ENCODE results near the gene PROK1. TPM values are rescaled to one million over a fixed set of nuclear protein-coding genes. Genes with fewer than 3 reads are reported as not detected.

PROK1 gene
- polyA plus RNA-seq, 1 of the 3 experiments (the other 2 are of a cell fraction): not detected

DNA sequence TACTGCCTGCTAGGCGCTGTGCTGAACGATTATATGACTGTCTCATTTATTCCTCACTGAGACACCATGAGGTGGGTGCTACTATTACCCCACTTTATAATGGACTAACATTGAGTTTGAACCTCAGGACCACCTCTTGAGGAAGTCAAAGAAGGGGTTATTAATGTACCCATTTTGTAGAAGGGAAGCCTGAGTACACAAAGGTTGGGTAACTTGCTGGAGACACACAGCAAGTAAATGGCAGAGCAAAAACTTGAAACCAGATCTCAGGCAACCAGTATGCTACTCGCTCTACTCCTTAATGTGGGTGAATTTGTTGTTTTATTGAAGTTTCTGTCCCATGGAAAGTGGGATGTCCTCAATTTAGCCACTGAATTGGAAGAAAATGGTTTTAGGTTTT lies 37.9 kb downstream of the PROK1 start:
- H3K4me2 ChIP-seq: no peak overlapping the region
- no peak overlapping the region for H3K27ac ChIP-seq (ENCODE audit: low read depth in 2 of 2, low read length in 1 of 2)
- no peak for DNase-seq
- H3K4me3 ChIP-seq (ENCODE audit: low read depth in 2 of 2, low read length in 1 of 2): no peak overlapping the region
- no peaks in the 10 kb centered on the region for H3K9me2 ChIP-seq
- no peaks in the 10 kb centered on the region for H3K9me3 ChIP-seq
- H3K4me1 ChIP-seq (ENCODE audit: control insufficient read depth in 1 of 2, insufficient read depth in 2 of 2, low read depth in 1 of 2, low read length in 1 of 2): no peaks in the 10 kb centered on the region; a peak in 1 of 4 replicates
- POLR2A ChIA-PET: no interaction called here
- CTCF ChIA-PET: no interaction called here
- H3K9ac ChIP-seq: no peak overlapping the region
- H3F3A ChIP-seq (replicated peaks; ENCODE audit: insufficient read depth): no peaks in the 10 kb centered on the region
- H3K79me2 ChIP-seq (ENCODE audit: insufficient read depth): no peaks in the 10 kb centered on the region
- H3K27me3 ChIP-seq (ENCODE audit: insufficient read depth): no peaks in the 10 kb centered on the region
- WGBS (ENCODE audit: low lambda C conversion rate): 61% methylated on average over 3 of the region's 3 CpGs
- no peaks in the 10 kb centered on the region for H4K20me1 ChIP-seq (ENCODE audit: insufficient read depth)
- H2AFZ ChIP-seq (ENCODE audit: low read depth): no peak overlapping the region
- no peaks in the 10 kb centered on the region for H3K36me3 ChIP-seq (replicated peaks in 1 of 2; ENCODE audit: control insufficient read depth in 1 of 2, insufficient read depth in 2 of 2, low read length in 1 of 2)
- no peak for TF ChIP-seq NRF1 (IDR thresholded peaks at IDR 0.05; ENCODE audit: low read depth, low read length)
- no peak for TF ChIP-seq EZH2phosphoT487 (IDR thresholded peaks at IDR 0.05; ENCODE audit: borderline replicate concordance, low read depth)
- no peak for TF ChIP-seq CTCF (IDR thresholded peaks at IDR 0.05)
- TF ChIP-seq SMC3 (IDR thresholded peaks at IDR 0.05; ENCODE audit: low read depth, low read length): no peak
- TF ChIP-seq YY1 (IDR thresholded peaks at IDR 0.05; ENCODE audit: low read depth): no peak
- TF ChIP-seq RFX5 (IDR thresholded peaks at IDR 0.05; ENCODE audit: low read length): no peak
- TF ChIP-seq, protein P1, sequence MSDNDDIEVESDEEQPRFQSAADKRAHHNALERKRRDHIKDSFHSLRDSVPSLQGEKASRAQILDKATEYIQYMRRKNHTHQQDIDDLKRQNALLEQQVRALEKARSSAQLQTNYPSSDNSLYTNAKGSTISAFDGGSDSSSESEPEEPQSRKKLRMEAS (IDR thresholded peaks at IDR 0.05; ENCODE audit: low read depth): no peak
- TF ChIP-seq FOXM1 (IDR thresholded peaks at IDR 0.05; ENCODE audit: low read depth): no peak

DNA sequence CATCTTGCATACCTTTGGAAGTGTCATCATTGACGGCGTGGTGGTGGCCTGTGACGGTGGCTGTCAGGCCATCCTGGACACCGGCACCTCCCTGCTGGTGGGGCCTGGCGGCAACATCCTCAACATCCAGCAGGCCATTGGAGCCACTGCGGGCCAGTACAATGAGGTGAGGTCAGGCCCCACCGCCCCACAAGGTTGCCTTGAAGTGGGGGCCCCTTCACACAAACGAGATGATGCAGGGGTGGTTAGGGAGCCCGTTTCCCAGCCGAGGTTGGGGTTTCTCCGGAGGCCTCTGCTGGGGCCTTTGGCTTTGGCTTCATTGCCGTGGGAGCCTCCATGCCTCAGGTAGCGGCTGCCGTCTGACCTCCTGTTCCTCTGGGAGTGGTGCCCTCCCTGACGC lies 38.5 kb downstream of the PROK1 start:
- WGBS (ENCODE audit: low lambda C conversion rate): 100% methylated on average over 3 of the region's 15 CpGs
- no peak overlapping the region for H3K9ac ChIP-seq
- no peaks in the 10 kb centered on the region for H3K9me2 ChIP-seq
- H3K27ac ChIP-seq (ENCODE audit: low read depth in 2 of 2, low read length in 1 of 2): no peak overlapping the region
- H3K4me1 ChIP-seq (ENCODE audit: control insufficient read depth in 1 of 2, insufficient read depth in 2 of 2, low read depth in 1 of 2, low read length in 1 of 2): no peaks in the 10 kb centered on the region; a peak in 1 of 4 replicates
- no peaks in the 10 kb centered on the region for H3K79me2 ChIP-seq (ENCODE audit: insufficient read depth)
- H4K20me1 ChIP-seq (ENCODE audit: insufficient read depth): no peaks in the 10 kb centered on the region
- CTCF ChIA-PET: interaction anchor here (0.6 to 2.1 kb wide), 2 partner anchors 9 to 29 kb away, joined by 3 to 11 read pairs; no protein-coding TSS in a partner anchor
- H3F3A ChIP-seq (replicated peaks; ENCODE audit: insufficient read depth): no peaks in the 10 kb centered on the region
- H3K27me3 ChIP-seq (ENCODE audit: insufficient read depth): no peaks in the 10 kb centered on the region
- H2AFZ ChIP-seq (ENCODE audit: low read depth): no peak overlapping the region
- no peaks in the 10 kb centered on the region for H3K9me3 ChIP-seq
- no peak overlapping the region for H3K4me2 ChIP-seq
- no peak for DNase-seq
- POLR2A ChIA-PET: no interaction called here
- no peak overlapping the region for H3K4me3 ChIP-seq (ENCODE audit: low read depth in 2 of 2, low read length in 1 of 2)
- TF ChIP-seq JUND (IDR thresholded peaks at IDR 0.05) (no peak), POLR2AphosphoS5 (IDR thresholded peaks at IDR 0.05; ENCODE audit: low read depth, low read length) (no peak), NRF1 (IDR thresholded peaks at IDR 0.05; ENCODE audit: low read depth, low read length) (no peak), RFX5 (IDR thresholded peaks at IDR 0.05; ENCODE audit: low read length) (no peak), IRF3 (IDR thresholded peaks at IDR 0.05; ENCODE audit: low read depth, low read length) (no peak), MXI1 (IDR thresholded peaks at IDR 0.05; ENCODE audit: low read depth, low read length) (no peak), TEAD4 (IDR thresholded peaks at IDR 0.05; ENCODE audit: borderline replicate concordance, insufficient read depth) (no peak), SIN3A (IDR thresholded peaks at IDR 0.05; ENCODE audit: borderline replicate concordance, low read depth, low read length) (no peak), YY1 (IDR thresholded peaks at IDR 0.05; ENCODE audit: low read depth) (no peak), TAF1 (IDR thresholded peaks at IDR 0.05; ENCODE audit: borderline replicate concordance, low read depth, low read length) (no peak), FOXM1 (IDR thresholded peaks at IDR 0.05; ENCODE audit: low read depth) (no peak), SMC3 (IDR thresholded peaks at IDR 0.05; ENCODE audit: low read depth, low read length) (no peak)
- TF ChIP-seq, protein P2, sequence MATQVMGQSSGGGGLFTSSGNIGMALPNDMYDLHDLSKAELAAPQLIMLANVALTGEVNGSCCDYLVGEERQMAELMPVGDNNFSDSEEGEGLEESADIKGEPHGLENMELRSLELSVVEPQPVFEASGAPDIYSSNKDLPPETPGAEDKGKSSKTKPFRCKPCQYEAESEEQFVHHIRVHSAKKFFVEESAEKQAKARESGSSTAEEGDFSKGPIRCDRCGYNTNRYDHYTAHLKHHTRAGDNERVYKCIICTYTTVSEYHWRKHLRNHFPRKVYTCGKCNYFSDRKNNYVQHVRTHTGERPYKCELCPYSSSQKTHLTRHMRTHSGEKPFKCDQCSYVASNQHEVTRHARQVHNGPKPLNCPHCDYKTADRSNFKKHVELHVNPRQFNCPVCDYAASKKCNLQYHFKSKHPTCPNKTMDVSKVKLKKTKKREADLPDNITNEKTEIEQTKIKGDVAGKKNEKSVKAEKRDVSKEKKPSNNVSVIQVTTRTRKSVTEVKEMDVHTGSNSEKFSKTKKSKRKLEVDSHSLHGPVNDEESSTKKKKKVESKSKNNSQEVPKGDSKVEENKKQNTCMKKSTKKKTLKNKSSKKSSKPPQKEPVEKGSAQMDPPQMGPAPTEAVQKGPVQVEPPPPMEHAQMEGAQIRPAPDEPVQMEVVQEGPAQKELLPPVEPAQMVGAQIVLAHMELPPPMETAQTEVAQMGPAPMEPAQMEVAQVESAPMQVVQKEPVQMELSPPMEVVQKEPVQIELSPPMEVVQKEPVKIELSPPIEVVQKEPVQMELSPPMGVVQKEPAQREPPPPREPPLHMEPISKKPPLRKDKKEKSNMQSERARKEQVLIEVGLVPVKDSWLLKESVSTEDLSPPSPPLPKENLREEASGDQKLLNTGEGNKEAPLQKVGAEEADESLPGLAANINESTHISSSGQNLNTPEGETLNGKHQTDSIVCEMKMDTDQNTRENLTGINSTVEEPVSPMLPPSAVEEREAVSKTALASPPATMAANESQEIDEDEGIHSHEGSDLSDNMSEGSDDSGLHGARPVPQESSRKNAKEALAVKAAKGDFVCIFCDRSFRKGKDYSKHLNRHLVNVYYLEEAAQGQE (IDR thresholded peaks at IDR 0.05; ENCODE audit: low read depth, low read length): no peak
- TF ChIP-seq, protein P3, sequence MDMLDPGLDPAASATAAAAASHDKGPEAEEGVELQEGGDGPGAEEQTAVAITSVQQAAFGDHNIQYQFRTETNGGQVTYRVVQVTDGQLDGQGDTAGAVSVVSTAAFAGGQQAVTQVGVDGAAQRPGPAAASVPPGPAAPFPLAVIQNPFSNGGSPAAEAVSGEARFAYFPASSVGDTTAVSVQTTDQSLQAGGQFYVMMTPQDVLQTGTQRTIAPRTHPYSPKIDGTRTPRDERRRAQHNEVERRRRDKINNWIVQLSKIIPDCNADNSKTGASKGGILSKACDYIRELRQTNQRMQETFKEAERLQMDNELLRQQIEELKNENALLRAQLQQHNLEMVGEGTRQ (IDR thresholded peaks at IDR 0.05; ENCODE audit: borderline replicate concordance, low read depth, low read length): no peak
- H3K36me3 ChIP-seq (replicated peaks in 1 of 2; ENCODE audit: control insufficient read depth in 1 of 2, insufficient read depth in 2 of 2, low read length in 1 of 2): no peaks in the 10 kb centered on the region
